Skeletal muscle tissue (tissue), 4 donors: ENCODE data around the gene WNK4. TPM values are rescaled to one million over a fixed set of nuclear protein-coding genes. Genes with fewer than 3 reads are reported as not detected.
A peak's percentile ranks its signal among the peaks of the same experiment; 100 is the strongest.
"Not testable (repeated sequence)": the region's sequence is repeated elsewhere in the genome, so short reads cannot be mapped to it uniquely, and the experiment has no call there.

Source experiments
- H3K27ac ChIP-seq: one replicate; pipeline ENCODE4 v1.7.0; 2013; ENCODE audit warnings: mild to moderate bottlenecking, low read depth, low read length, inconsistent platforms
- H3K27me3 ChIP-seq, 3 donors: one replicate each; pipeline ENCODE4 v1.7.0; 2013; ENCODE audit warnings: low read length in 3 of 3; ENCODE audit not compliant: control insufficient read depth in 3 of 3, insufficient read depth in 3 of 3
- H3K36me3 ChIP-seq, 3 donors: one replicate each; pipeline ENCODE4 v1.7.0; 2013; ENCODE audit warnings: low read length in 3 of 3; ENCODE audit not compliant: control insufficient read depth in 3 of 3, insufficient read depth in 3 of 3
- H3K4me1 ChIP-seq, 3 donors: one replicate each; pipeline ENCODE4 v1.7.0; 2013; ENCODE audit warnings: low read length in 3 of 3, mild to moderate bottlenecking in 3 of 3; ENCODE audit not compliant: control insufficient read depth in 3 of 3, insufficient read depth in 3 of 3
- H3K4me3 ChIP-seq, 3 donors: one replicate each; pipeline ENCODE4 v1.7.0; 2013; ENCODE audit warnings: low read length in 3 of 3
- H3K9ac ChIP-seq, 3 donors: one replicate each; pipeline ENCODE4 v1.7.0; 2013; ENCODE audit warnings: low read length in 3 of 3, mild to moderate bottlenecking in 3 of 3, moderate library complexity in 2 of 3, low read depth in 1 of 3
- H3K9me3 ChIP-seq, 3 donors: one replicate each; pipeline ENCODE4 v1.7.0; 2013; ENCODE audit warnings: low read length in 3 of 3; ENCODE audit not compliant: control insufficient read depth in 3 of 3
- total RNA-seq: library from RNA; depleted of rRNA; stranded (reverse); fragments of >200 nt; gene quantifications from one replicate; pipeline ENCODE4 v1.2.3, GENCODE V29; 2014
- donor health status: Osteomylitis.

WNK4 gene
- total RNA-seq, 1 donor from 2014 or later: not detected

- Histone ChIP-seq H3K36me3 (no peaks in the 10 kb centered on the region), H3K9ac (no peak overlapping the region), H3K9me3 (no peaks in the 10 kb centered on the region), H3K27me3 (no peaks in the 10 kb centered on the region), H3K4me1 (peaks cover 6 to 18% (median 17%) of the 10 kb centered on the region in 3 donors), H3K4me3 (no peak overlapping the region), H3K27ac (peak overlapping the region; percentile 3)
Observed at GRCh38 chr17:42750739-42751344, 29.6 kb upstream of the WNK4 start.

- no peaks in the 10 kb centered on the region for H3K9me3 ChIP-seq
- no peak overlapping the region for H3K9ac ChIP-seq
- no peaks in the 10 kb centered on the region for H3K27me3 ChIP-seq
- no peak overlapping the region for H3K4me3 ChIP-seq
- H3K27ac ChIP-seq: no peak overlapping the region
- peaks cover 6 to 18% (median 17%) of the 10 kb centered on the region in 3 donors for H3K4me1 ChIP-seq
- no peaks in the 10 kb centered on the region for H3K36me3 ChIP-seq
Observed at GRCh38 chr17:42751628-42752027, 28.8 kb upstream of the WNK4 start.

GRCh38 chr17:42754782-42755181 lies 25.6 kb upstream of the WNK4 start:
- peaks cover 0 to 11% (median 10%) of the 10 kb centered on the region in 3 donors for H3K4me1 ChIP-seq
- no peak overlapping the region for H3K9ac ChIP-seq
- H3K4me3 ChIP-seq: no peak overlapping the region
- no peaks in the 10 kb centered on the region for H3K36me3 ChIP-seq
- peaks cover 0 to 2% (median under 1%) of the 10 kb centered on the region in 3 donors for H3K27me3 ChIP-seq
- H3K27ac ChIP-seq: peak overlapping the region; percentile 52
- H3K9me3 ChIP-seq: no peaks in the 10 kb centered on the region

- Histone ChIP-seq H3K4me3 (peak overlapping the region; percentile 17 to 63 (median 36)), H3K9me3 (no peaks in the 10 kb centered on the region), H3K4me1 (peaks cover 6 to 12% (median 7%) of the 10 kb centered on the region in 3 donors), H3K27ac (no peak overlapping the region), H3K9ac (peak overlapping the region in 1 of 3 donors; percentile 74), H3K27me3 (peaks cover 9 to 28% (median 26%) of the 10 kb centered on the region in 3 donors), H3K36me3 (no peaks in the 10 kb centered on the region)
Observed at GRCh38 chr17:42759982-42760651, 20.3 kb upstream of the WNK4 start.

GRCh38 chr17:42760652-42761581 lies 19.5 kb upstream of the WNK4 start, which contains the start of gene RAMP2:
RAMP2 (plus strand) TSS chr17:42761227; CDS start chr17:42761262, 35 bp downstream.
- no peaks in the 10 kb centered on the region for H3K9me3 ChIP-seq
- H3K27ac ChIP-seq: peak within 1 kb of the TSS; percentile 52
- H3K27me3 ChIP-seq: peaks cover 9 to 29% (median 28%) of the 10 kb centered on the region in 3 donors
- peak within 1 kb of the TSS; percentile 50 to 74 (median 66) for H3K9ac ChIP-seq
- H3K4me1 ChIP-seq: peaks cover 6 to 12% (median 7%) of the 10 kb centered on the region in 3 donors
- H3K4me3 ChIP-seq: peak within 1 kb of the TSS; percentile 46 to 63 (median 61)
- H3K36me3 ChIP-seq: no peaks in the 10 kb centered on the region

GRCh38 chr17:42761638-42762037 lies 18.8 kb upstream of the WNK4 start:
- H3K4me1 ChIP-seq: peaks cover 6 to 12% (median 7%) of the 10 kb centered on the region in 3 donors
- peaks cover 12 to 30% (median 28%) of the 10 kb centered on the region in 3 donors for H3K27me3 ChIP-seq
- H3K27ac ChIP-seq: peak overlapping the region; percentile 52
- H3K36me3 ChIP-seq: no peaks in the 10 kb centered on the region
- no peaks in the 10 kb centered on the region for H3K9me3 ChIP-seq
- peak overlapping the region; percentile 50 to 74 (median 66) for H3K9ac ChIP-seq
- peak overlapping the region; percentile 46 to 63 (median 61) for H3K4me3 ChIP-seq

- Histone ChIP-seq H3K4me3 (no peak overlapping the region), H3K4me1 (peaks cover 3 to 9% (median 5%) of the 10 kb centered on the region in 3 donors), H3K9me3 (no peaks in the 10 kb centered on the region), H3K36me3 (no peaks in the 10 kb centered on the region), H3K27ac (no peak overlapping the region), H3K27me3 (peaks cover 12 to 19% (median 17%) of the 10 kb centered on the region in 3 donors), H3K9ac (no peak overlapping the region)
Observed at GRCh38 chr17:42766124-42766523, 14.3 kb upstream of the WNK4 start.

GRCh38 chr17:42767512-42767911 lies 12.9 kb upstream of the WNK4 start:
- H3K4me1 ChIP-seq: peaks cover 0 to 1% (median under 1%) of the 10 kb centered on the region in 3 donors
- no peaks in the 10 kb centered on the region for H3K9me3 ChIP-seq
- H3K4me3 ChIP-seq: no peak overlapping the region
- no peak overlapping the region for H3K27ac ChIP-seq
- H3K36me3 ChIP-seq: no peaks in the 10 kb centered on the region
- peaks cover 4 to 5% (median 5%) of the 10 kb centered on the region in 3 donors for H3K27me3 ChIP-seq
- no peak overlapping the region for H3K9ac ChIP-seq

- H3K9ac ChIP-seq, H3K4me3 ChIP-seq, H3K27ac ChIP-seq, H3K9me3 ChIP-seq, H3K4me1 ChIP-seq, H3K36me3 ChIP-seq, H3K27me3 ChIP-seq: not testable (repeated sequence)
Observed at GRCh38 chr17:42768006-42768405, 12.4 kb upstream of the WNK4 start.
